Measurements from ENCODE around the gene IL27RA.
A peak's percentile ranks its signal among the peaks of the same experiment; 100 is the strongest.

IL27RA gene

DNA sequence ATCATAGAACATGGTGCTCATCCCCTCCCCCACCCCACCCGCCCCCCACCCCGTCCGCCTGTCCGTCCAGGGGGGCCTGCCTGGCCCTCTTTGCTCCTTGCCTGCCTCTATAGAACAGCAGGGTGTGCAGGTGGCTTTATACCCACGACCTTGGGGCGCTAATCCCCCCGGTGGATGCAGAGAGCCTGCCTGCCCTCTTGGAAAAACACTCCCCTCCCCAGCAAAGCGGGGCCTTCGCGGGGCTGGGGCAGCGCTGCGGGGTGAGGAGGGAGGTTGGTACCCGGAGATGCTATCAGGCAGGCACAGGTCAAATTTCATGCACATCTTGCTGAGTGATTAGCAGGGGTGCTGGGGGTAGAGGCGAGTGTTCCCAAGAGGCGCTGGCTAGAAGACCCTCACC is 47.4 kb upstream of the IL27RA start:
- Histone ChIP-seq H4K91ac (ENCODE audit: low read depth, low read length) (no peak overlapping the region), H3K4me1 (ENCODE audit: control insufficient read depth in 1 of 2, insufficient read depth in 2 of 2, low read length in 2 of 2) (peaks cover 22 to 32% of the 10 kb centered on the region in 2 experiments), H3K79me2 (ENCODE audit: control insufficient read depth, insufficient read depth, low read length, poor library complexity) (no peaks in the 10 kb centered on the region), H3K18ac (ENCODE audit: low read length) (no peak overlapping the region), H3K23ac (ENCODE audit: low read length) (no peak overlapping the region), H3K9ac (ENCODE audit: low read length) (no peak overlapping the region), H3K14ac (ENCODE audit: low read length) (no peak overlapping the region), H3K27ac (ENCODE audit: low read depth, low read length) (no peak overlapping the region), H2BK5ac (ENCODE audit: low read depth, low read length, poor library complexity) (no peak overlapping the region), H4K8ac (ENCODE audit: low read depth, low read length) (no peak overlapping the region), H3K4ac (ENCODE audit: low read depth, low read length) (no peak overlapping the region), H3K27me3 (ENCODE audit: insufficient read depth, low read length) (no peaks in the 10 kb centered on the region), H2BK12ac (ENCODE audit: low read length) (no peak overlapping the region), H2AFZ (ENCODE audit: insufficient read depth, low read length, poor library complexity) (no peak overlapping the region), H3K36me3 (ENCODE audit: control insufficient read depth in 1 of 2, insufficient read depth in 2 of 2, low read length in 2 of 2) (peaks cover 18 to 20% of the 10 kb centered on the region in 2 experiments), H3K4me2 (ENCODE audit: low read length) (no peak overlapping the region), H3K79me1 (ENCODE audit: low read length) (peaks cover 2% of the 10 kb centered on the region), H2AK5ac (ENCODE audit: low read length) (no peak overlapping the region), H3K4me3 (ENCODE audit: low read depth, low read length) (no peak overlapping the region), H3K9me3 (ENCODE audit: insufficient read depth, low read depth, low read length) (peaks cover 2% of the 10 kb centered on the region), H4K12ac (ENCODE audit: low read depth, low read length) (no peak overlapping the region), H2BK120ac (ENCODE audit: insufficient read depth, low read length, poor library complexity) (no peak overlapping the region)
- no CpG with 5 or more reads among the region's 15 CpGs for WGBS (ENCODE audit: extremely low coverage, insufficient coverage, insufficient read length)
- no peak for DNase-seq

DNA sequence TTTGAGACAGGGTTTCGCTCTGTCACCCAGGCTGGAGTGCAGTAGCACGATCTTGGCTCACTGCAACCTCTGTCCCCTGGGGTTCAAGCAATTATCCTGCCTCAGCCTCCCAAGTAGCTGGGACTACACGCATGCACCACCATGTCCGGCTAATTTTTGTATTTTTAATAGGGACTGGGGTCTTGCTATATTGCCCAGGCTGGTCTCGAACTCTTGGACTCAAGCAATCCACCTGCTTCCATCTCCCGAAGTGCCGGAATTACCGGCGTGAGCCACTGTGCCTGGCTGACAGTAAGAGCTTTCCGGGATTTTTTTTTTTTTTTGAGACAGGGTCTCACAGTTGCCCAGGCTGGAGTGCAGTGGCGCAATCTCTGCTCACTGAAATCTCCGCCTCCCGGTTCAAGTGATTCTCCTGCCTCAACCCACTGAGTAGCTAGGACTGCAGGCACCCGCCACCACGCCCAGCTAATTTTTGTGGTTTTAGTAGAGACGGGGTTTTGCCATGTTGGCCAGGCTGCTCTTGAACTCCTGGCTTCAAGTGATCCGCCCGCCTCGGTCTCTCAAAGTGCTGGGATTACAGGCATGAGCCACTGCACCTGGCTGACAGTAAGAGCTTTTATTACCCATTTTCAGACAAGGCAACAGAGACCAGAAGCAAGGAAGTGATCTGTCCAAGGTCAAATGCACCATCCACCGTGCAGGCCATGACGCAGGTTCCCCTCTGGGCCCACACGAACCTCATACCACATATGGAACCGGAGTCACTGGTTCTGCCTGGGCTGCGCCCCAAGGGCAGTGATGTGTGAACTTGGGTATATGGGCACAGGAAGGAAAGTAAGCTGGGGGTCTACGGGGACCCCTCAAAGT is 46.5 kb upstream of the IL27RA start:
- no CpG with 5 or more reads among the region's 25 CpGs for WGBS (ENCODE audit: extremely low coverage, insufficient coverage, insufficient read length)
- Histone ChIP-seq H3K27me3 (ENCODE audit: insufficient read depth, low read length) (no peaks in the 10 kb centered on the region), H4K91ac (ENCODE audit: low read depth, low read length) (no peak overlapping the region), H3K4me2 (ENCODE audit: low read length) (no peak overlapping the region), H3K9ac (ENCODE audit: low read length) (no peak overlapping the region), H3K9me3 (ENCODE audit: insufficient read depth, low read depth, low read length) (peaks cover 2% of the 10 kb centered on the region), H2AFZ (ENCODE audit: insufficient read depth, low read length, poor library complexity) (no peak overlapping the region), H2BK12ac (ENCODE audit: low read length) (no peak overlapping the region), H3K4me1 (ENCODE audit: control insufficient read depth in 1 of 2, insufficient read depth in 2 of 2, low read length in 2 of 2) (peaks cover 16 to 26% of the 10 kb centered on the region in 2 experiments), H2AK5ac (ENCODE audit: low read length) (no peak overlapping the region), H3K27ac (ENCODE audit: low read depth, low read length) (no peak overlapping the region), H3K79me1 (ENCODE audit: low read length) (peaks cover 2% of the 10 kb centered on the region), H3K4ac (ENCODE audit: low read depth, low read length) (no peak overlapping the region), H2BK120ac (ENCODE audit: insufficient read depth, low read length, poor library complexity) (no peak overlapping the region), H4K8ac (ENCODE audit: low read depth, low read length) (no peak overlapping the region), H3K79me2 (ENCODE audit: control insufficient read depth, insufficient read depth, low read length, poor library complexity) (no peaks in the 10 kb centered on the region), H3K4me3 (ENCODE audit: low read depth, low read length) (no peak overlapping the region), H3K23ac (ENCODE audit: low read length) (no peak overlapping the region), H3K18ac (ENCODE audit: low read length) (no peak overlapping the region), H3K14ac (ENCODE audit: low read length) (no peak overlapping the region), H3K36me3 (ENCODE audit: control insufficient read depth in 1 of 2, insufficient read depth in 2 of 2, low read length in 2 of 2) (peaks cover 18 to 20% of the 10 kb centered on the region in 2 experiments), H4K12ac (ENCODE audit: low read depth, low read length) (no peak overlapping the region), H2BK5ac (ENCODE audit: low read depth, low read length, poor library complexity) (no peak overlapping the region)
- no peak for DNase-seq

- Histone ChIP-seq H3K36me3 (ENCODE audit: control insufficient read depth in 1 of 2, insufficient read depth in 2 of 2, low read length in 2 of 2) (peaks cover 16 to 20% of the 10 kb centered on the region in 2 experiments), H3K4me2 (ENCODE audit: low read length) (no peak overlapping the region), H2AK5ac (ENCODE audit: low read length) (no peak overlapping the region), H2BK5ac (ENCODE audit: low read depth, low read length, poor library complexity) (no peak overlapping the region), H3K27ac (ENCODE audit: low read depth, low read length) (peak overlapping the region; percentile 10), H2BK120ac (ENCODE audit: insufficient read depth, low read length, poor library complexity) (no peak overlapping the region), H4K8ac (ENCODE audit: low read depth, low read length) (no peak overlapping the region), H3K4me3 (ENCODE audit: low read depth, low read length) (no peak overlapping the region), H3K9me3 (ENCODE audit: insufficient read depth, low read depth, low read length) (peaks cover 1% of the 10 kb centered on the region), H3K79me1 (ENCODE audit: low read length) (peaks cover 2% of the 10 kb centered on the region), H4K91ac (ENCODE audit: low read depth, low read length) (peak overlapping the region; percentile 16), H3K79me2 (ENCODE audit: control insufficient read depth, insufficient read depth, low read length, poor library complexity) (no peaks in the 10 kb centered on the region), H2AFZ (ENCODE audit: insufficient read depth, low read length, poor library complexity) (no peak overlapping the region), H3K4ac (ENCODE audit: low read depth, low read length) (no peak overlapping the region), H4K12ac (ENCODE audit: low read depth, low read length) (no peak overlapping the region), H3K14ac (ENCODE audit: low read length) (no peak overlapping the region), H3K9ac (ENCODE audit: low read length) (no peak overlapping the region), H3K27me3 (ENCODE audit: insufficient read depth, low read length) (no peaks in the 10 kb centered on the region), H3K4me1 (ENCODE audit: control insufficient read depth in 1 of 2, insufficient read depth in 2 of 2, low read length in 2 of 2) (peaks cover 16 to 24% of the 10 kb centered on the region in 2 experiments), H2BK12ac (ENCODE audit: low read length) (no peak overlapping the region), H3K23ac (ENCODE audit: low read length) (no peak overlapping the region), H3K18ac (ENCODE audit: low read length) (no peak overlapping the region)
- no peak for DNase-seq
- WGBS (ENCODE audit: extremely low coverage, insufficient coverage, insufficient read length): no CpG with 5 or more reads among the region's 10 CpGs
These were observed 45.7 kb upstream of the IL27RA start for GRCh38 chr19:13985771-13986347.

GRCh38 chr19:13986348-13986904 is 45.1 kb upstream of the IL27RA start:
- Histone ChIP-seq H4K8ac (ENCODE audit: low read depth, low read length) (peak overlapping the region; percentile 52), H3K9ac (ENCODE audit: low read length) (no peak overlapping the region), H3K4me1 (ENCODE audit: control insufficient read depth in 1 of 2, insufficient read depth in 2 of 2, low read length in 2 of 2) (peaks cover 16 to 21% of the 10 kb centered on the region in 2 experiments), H3K79me2 (ENCODE audit: control insufficient read depth, insufficient read depth, low read length, poor library complexity) (no peaks in the 10 kb centered on the region), H3K4me2 (ENCODE audit: low read length) (peak overlapping the region; percentile 8), H3K27me3 (ENCODE audit: insufficient read depth, low read length) (no peaks in the 10 kb centered on the region), H4K91ac (ENCODE audit: low read depth, low read length) (peak overlapping the region; percentile 54), H3K18ac (ENCODE audit: low read length) (no peak overlapping the region), H3K36me3 (ENCODE audit: control insufficient read depth in 1 of 2, insufficient read depth in 2 of 2, low read length in 2 of 2) (peaks cover 18 to 24% of the 10 kb centered on the region in 2 experiments), H2BK12ac (ENCODE audit: low read length) (no peak overlapping the region), H2AK5ac (ENCODE audit: low read length) (no peak overlapping the region), H2BK120ac (ENCODE audit: insufficient read depth, low read length, poor library complexity) (peak overlapping the region; percentile 7), H2AFZ (ENCODE audit: insufficient read depth, low read length, poor library complexity) (no peak overlapping the region), H4K12ac (ENCODE audit: low read depth, low read length) (no peak overlapping the region), H3K14ac (ENCODE audit: low read length) (no peak overlapping the region), H3K9me3 (ENCODE audit: insufficient read depth, low read depth, low read length) (no peaks in the 10 kb centered on the region), H3K4ac (ENCODE audit: low read depth, low read length) (no peak overlapping the region), H2BK5ac (ENCODE audit: low read depth, low read length, poor library complexity) (no peak overlapping the region), H3K23ac (ENCODE audit: low read length) (no peak overlapping the region), H3K79me1 (ENCODE audit: low read length) (peaks cover 2% of the 10 kb centered on the region), H3K4me3 (ENCODE audit: low read depth, low read length) (no peak overlapping the region), H3K27ac (ENCODE audit: low read depth, low read length) (peak overlapping the region; percentile 10)
- peak; percentile 33 to 48 for DNase-seq
- no CpG with 5 or more reads among the region's 19 CpGs for WGBS (ENCODE audit: extremely low coverage, insufficient coverage, insufficient read length)
